Adrenal gland (tissue), 5 donors: ENCODE data around the gene PPP1R3E.

Experiments used
- POLR2A ChIP-seq, 2 donors: fragments of 450-650 bp; IDR thresholded peaks; one replicate each; pipeline ENCODE4 v1.6.1; 2017; ENCODE audit warnings: antibody characterized with exemption in 2 of 2, mild to moderate bottlenecking in 2 of 2, moderate library complexity in 1 of 2
- TF ChIP-seq, protein P1 (sequence below), 6 experiments: fragments of 450-650 bp in 4 of 6; fragments of 200-600 bp in 2 of 6; sonication (generic) in 1 of 6; IDR thresholded peaks; 1 replicate in 5 of 6; 2 replicates in 1 of 6; pipeline versions ENCODE4 v1.5.1 to v1.8.0; 2016 to 2021; ENCODE audit warnings: antibody characterized with exemption in 6 of 6, mild to moderate bottlenecking in 2 of 6, moderate library complexity in 1 of 6
- donor health status: DM: no; HTN: no; CAD: no.

- TF ChIP-seq, protein P1, sequence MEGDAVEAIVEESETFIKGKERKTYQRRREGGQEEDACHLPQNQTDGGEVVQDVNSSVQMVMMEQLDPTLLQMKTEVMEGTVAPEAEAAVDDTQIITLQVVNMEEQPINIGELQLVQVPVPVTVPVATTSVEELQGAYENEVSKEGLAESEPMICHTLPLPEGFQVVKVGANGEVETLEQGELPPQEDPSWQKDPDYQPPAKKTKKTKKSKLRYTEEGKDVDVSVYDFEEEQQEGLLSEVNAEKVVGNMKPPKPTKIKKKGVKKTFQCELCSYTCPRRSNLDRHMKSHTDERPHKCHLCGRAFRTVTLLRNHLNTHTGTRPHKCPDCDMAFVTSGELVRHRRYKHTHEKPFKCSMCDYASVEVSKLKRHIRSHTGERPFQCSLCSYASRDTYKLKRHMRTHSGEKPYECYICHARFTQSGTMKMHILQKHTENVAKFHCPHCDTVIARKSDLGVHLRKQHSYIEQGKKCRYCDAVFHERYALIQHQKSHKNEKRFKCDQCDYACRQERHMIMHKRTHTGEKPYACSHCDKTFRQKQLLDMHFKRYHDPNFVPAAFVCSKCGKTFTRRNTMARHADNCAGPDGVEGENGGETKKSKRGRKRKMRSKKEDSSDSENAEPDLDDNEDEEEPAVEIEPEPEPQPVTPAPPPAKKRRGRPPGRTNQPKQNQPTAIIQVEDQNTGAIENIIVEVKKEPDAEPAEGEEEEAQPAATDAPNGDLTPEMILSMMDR (IDR thresholded peaks at IDR 0.05): no peak
- TF ChIP-seq POLR2A (IDR thresholded peaks at IDR 0.05): no peak
Observed at GRCh38 chr14:23296012-23296777, 6.5 kb downstream of the PPP1R3E start.
